ENCODE results near the gene CAT. TPM values are rescaled to one million over a fixed set of nuclear protein-coding genes. Genes with fewer than 3 reads are reported as not detected.

Gene CAT
- polyA plus RNA-seq, result 100 to 1,000 TPM in 2 of 4 donors, 10 to 100 TPM in 2; 76.7 to 222 (median 101) TPM
- long read RNA-seq, donor 1, transcript CAT-201 (13 exons, 2,302 nt), result major isoform, 75 of 102 reads
- long read RNA-seq, donor 1, transcript CAT-205 (2 exons, 508 nt), result minor isoform, 7 of 102 reads
- long read RNA-seq, donor 1, partial matches to known transcripts, result 15 of 102 reads
- long read RNA-seq, donor 1, other reads (novel, unspliced or antisense), result 5 of 102 reads
- long read RNA-seq, donor 2, transcript CAT-201 (13 exons, 2,302 nt), result major isoform, 14 of 15 reads
- long read RNA-seq, donor 2, partial matches to known transcripts, result 0 of 15 reads
- long read RNA-seq, donor 2, other reads (novel, unspliced or antisense), result 0 of 15 reads
- long read RNA-seq, donor 3, transcript CAT-205 (2 exons, 508 nt), result minor isoform, 5 of 18 reads
- long read RNA-seq, donor 3, transcript CAT-201 (13 exons, 2,302 nt), result major isoform, 11 of 18 reads
- long read RNA-seq, donor 3, partial matches to known transcripts, result 0 of 18 reads
- long read RNA-seq, donor 3, other reads (novel, unspliced or antisense), result 0 of 18 reads
- long read RNA-seq, donor 4, partial matches to known transcripts, result 0 of 1 reads
- long read RNA-seq, donor 4, other reads (novel, unspliced or antisense), result 0 of 1 reads
- long read RNA-seq, donor 5, transcript CAT-201 (13 exons, 2,302 nt), result major isoform, 5 of 6 reads
- long read RNA-seq, donor 5, partial matches to known transcripts, result 0 of 6 reads
- long read RNA-seq, donor 5, other reads (novel, unspliced or antisense), result 0 of 6 reads
- long read RNA-seq, donor 6, transcript CAT-201 (13 exons, 2,302 nt), result major isoform, 31 of 47 reads
- long read RNA-seq, donor 6, partial matches to known transcripts, result 13 of 47 reads
- long read RNA-seq, donor 6, other reads (novel, unspliced or antisense), result 0 of 47 reads
- long read RNA-seq, donor 7, result 0 reads
- long read RNA-seq, donor 8, partial matches to known transcripts, result 0 of 2 reads
- long read RNA-seq, donor 8, other reads (novel, unspliced or antisense), result 0 of 2 reads
- long read RNA-seq, donor 9, transcript CAT-201 (13 exons, 2,302 nt), result major isoform, 8 of 9 reads
- long read RNA-seq, donor 9, partial matches to known transcripts, result 0 of 9 reads
- long read RNA-seq, donor 9, other reads (novel, unspliced or antisense), result 0 of 9 reads
- long read RNA-seq, donor 10, transcript CAT-201 (13 exons, 2,302 nt), result major isoform, 25 of 25 reads
- long read RNA-seq, donor 10, partial matches to known transcripts, result 0 of 25 reads
- long read RNA-seq, donor 10, other reads (novel, unspliced or antisense), result 0 of 25 reads

- Histone ChIP-seq H3K27ac (ENCODE audit: low read depth in 1 of 3, low read length in 2 of 3) (peak within 1 kb of the TSS; percentile 88 to 95 (median 95)), H3K9me3 (ENCODE audit: control insufficient read depth in 2 of 2, insufficient read depth in 1 of 2, low read depth in 1 of 2, low read length in 1 of 2) (peaks cover 0 to 3% of the 10 kb centered on the region in 2 donors), H3K36me3 (ENCODE audit: control insufficient read depth in 3 of 3, insufficient read depth in 2 of 3, low read depth in 1 of 3, low read length in 3 of 3) (peaks cover 0 to 3% (median 0%) of the 10 kb centered on the region in 3 donors), H3K4me1 (ENCODE audit: control insufficient read depth in 3 of 3, insufficient read depth in 2 of 3, low read depth in 1 of 3, low read length in 2 of 3) (peaks cover 0 to 11% (median 10%) of the 10 kb centered on the region in 3 donors), H3K4me3 (ENCODE audit: low read depth in 1 of 3, low read length in 3 of 3) (peak within 1 kb of the TSS; percentile 62 to 95 (median 73)), H3K27me3 (ENCODE audit: control insufficient read depth in 3 of 3, insufficient read depth in 3 of 3, low read length in 3 of 3) (no peaks in the 10 kb centered on the region)
- FAIRE-seq (no peak), DNase-seq (peak; percentile 97 to 99)
- 0 to 3% (median 1%) methylated on average over 58 to 62 of the region's 62 CpGs for WGBS, 3 donors
Measured at GRCh38 chr11:34438529-34439507, at the start of gene CAT. CAT (plus strand) TSS chr11:34438934; CDS start chr11:34439014, 80 bp downstream.

GRCh38 chr11:34394771-34395300 is 43.9 kb upstream of the CAT start:
- no peak overlapping the region for H3K4me3 ChIP-seq (ENCODE audit: low read depth in 1 of 3, low read length in 3 of 3)
- H3K9me3 ChIP-seq (ENCODE audit: control insufficient read depth in 2 of 2, insufficient read depth in 1 of 2, low read depth in 1 of 2, low read length in 1 of 2), result peaks cover 0 to 2% of the 10 kb centered on the region in 2 donors
- H3K4me1 ChIP-seq (ENCODE audit: control insufficient read depth in 3 of 3, insufficient read depth in 2 of 3, low read depth in 1 of 3, low read length in 2 of 3), result no peaks in the 10 kb centered on the region
- H3K27me3 ChIP-seq (ENCODE audit: control insufficient read depth in 3 of 3, insufficient read depth in 3 of 3, low read length in 3 of 3), result no peaks in the 10 kb centered on the region
- FAIRE-seq (no peak), DNase-seq (no peak)
- WGBS, 3 donors, result 81 to 86% (median 82%) methylated on average over 6 of the region's 6 CpGs
- H3K27ac ChIP-seq (ENCODE audit: low read depth in 1 of 3, low read length in 2 of 3), result no peak overlapping the region
- no peaks in the 10 kb centered on the region for H3K36me3 ChIP-seq (ENCODE audit: control insufficient read depth in 3 of 3, insufficient read depth in 2 of 3, low read depth in 1 of 3, low read length in 3 of 3)

DNA sequence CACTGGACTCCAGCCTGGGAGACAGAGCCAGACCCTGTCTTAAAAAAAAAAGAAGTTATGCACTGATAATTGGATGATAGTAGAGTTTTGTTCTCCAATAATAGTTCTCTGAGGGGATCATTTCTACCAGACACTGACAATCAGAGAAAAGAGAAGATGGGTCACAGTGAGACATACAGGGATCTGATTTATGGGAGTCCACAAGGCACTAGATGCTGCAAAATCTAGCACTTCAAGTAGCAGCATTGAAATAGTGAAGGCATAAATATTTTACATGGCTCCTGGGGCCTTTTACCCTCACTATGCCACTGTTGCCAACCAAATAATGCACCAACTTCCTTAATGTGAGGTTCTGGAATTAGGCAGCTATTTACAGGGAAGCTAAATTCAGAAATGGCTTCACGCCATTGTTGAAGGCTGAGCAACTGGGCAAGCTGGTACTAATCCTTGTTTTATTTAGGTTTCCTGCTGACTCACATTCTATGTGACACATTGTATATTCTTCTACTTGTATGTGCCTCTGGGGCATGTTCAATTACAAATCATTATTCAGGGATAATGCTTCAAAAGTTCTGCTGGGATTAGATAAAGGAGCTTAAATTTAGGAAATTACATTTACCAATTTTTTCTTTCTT is 42.7 kb upstream of the CAT start:
- DNase-seq, result no peak
- FAIRE-seq, result no peak
- Histone ChIP-seq H3K27me3 (ENCODE audit: control insufficient read depth in 3 of 3, insufficient read depth in 3 of 3, low read length in 3 of 3) (no peaks in the 10 kb centered on the region), H3K4me3 (ENCODE audit: low read depth in 1 of 3, low read length in 3 of 3) (no peak overlapping the region), H3K9me3 (ENCODE audit: control insufficient read depth in 2 of 2, insufficient read depth in 1 of 2, low read depth in 1 of 2, low read length in 1 of 2) (peaks cover 0 to 5% of the 10 kb centered on the region in 2 donors), H3K4me1 (ENCODE audit: control insufficient read depth in 3 of 3, insufficient read depth in 2 of 3, low read depth in 1 of 3, low read length in 2 of 3) (no peaks in the 10 kb centered on the region), H3K36me3 (ENCODE audit: control insufficient read depth in 3 of 3, insufficient read depth in 2 of 3, low read depth in 1 of 3, low read length in 3 of 3) (no peaks in the 10 kb centered on the region), H3K27ac (ENCODE audit: low read depth in 1 of 3, low read length in 2 of 3) (no peak overlapping the region)
- WGBS, 3 donors, result 71 to 86% (median 79%) methylated on average over 1 of the region's 1 CpG

DNA sequence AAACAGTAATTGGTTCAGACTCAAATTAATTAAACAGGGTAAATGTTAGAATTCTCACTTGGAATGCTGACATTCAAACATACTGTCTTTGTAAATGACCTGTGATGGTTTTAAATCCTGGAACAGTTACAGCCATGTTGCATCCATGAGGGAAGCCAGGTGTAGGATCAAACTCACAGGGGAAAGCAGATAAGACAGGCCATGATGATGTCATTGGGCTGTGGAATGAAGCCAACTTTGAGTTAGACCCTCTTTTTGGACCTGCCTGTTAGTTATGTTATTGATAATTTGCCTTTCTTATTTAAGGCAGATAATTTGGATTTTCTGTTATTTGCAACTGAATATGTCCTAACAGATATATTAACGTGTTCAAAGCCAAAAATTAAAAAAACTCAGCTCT is 41.6 kb upstream of the CAT start:
- DNase-seq (no peak), FAIRE-seq (no peak)
- Histone ChIP-seq H3K4me3 (ENCODE audit: low read depth in 1 of 3, low read length in 3 of 3) (no peak overlapping the region), H3K9me3 (ENCODE audit: control insufficient read depth in 2 of 2, insufficient read depth in 1 of 2, low read depth in 1 of 2, low read length in 1 of 2) (peaks cover 0 to 5% of the 10 kb centered on the region in 2 donors), H3K27ac (ENCODE audit: low read depth in 1 of 3, low read length in 2 of 3) (no peak overlapping the region), H3K36me3 (ENCODE audit: control insufficient read depth in 3 of 3, insufficient read depth in 2 of 3, low read depth in 1 of 3, low read length in 3 of 3) (no peaks in the 10 kb centered on the region), H3K4me1 (ENCODE audit: control insufficient read depth in 3 of 3, insufficient read depth in 2 of 3, low read depth in 1 of 3, low read length in 2 of 3) (no peaks in the 10 kb centered on the region), H3K27me3 (ENCODE audit: control insufficient read depth in 3 of 3, insufficient read depth in 3 of 3, low read length in 3 of 3) (no peaks in the 10 kb centered on the region)
- WGBS, 3 donors, result 60 to 79% (median 76%) methylated on average over 1 of the region's 1 CpG

GRCh38 chr11:34397811-34398210 is 40.9 kb upstream of the CAT start:
- Histone ChIP-seq H3K27ac (ENCODE audit: low read depth in 1 of 3, low read length in 2 of 3) (no peak overlapping the region), H3K9me3 (ENCODE audit: control insufficient read depth in 2 of 2, insufficient read depth in 1 of 2, low read depth in 1 of 2, low read length in 1 of 2) (peaks cover 0 to 5% of the 10 kb centered on the region in 2 donors), H3K4me3 (ENCODE audit: low read depth in 1 of 3, low read length in 3 of 3) (no peak overlapping the region), H3K27me3 (ENCODE audit: control insufficient read depth in 3 of 3, insufficient read depth in 3 of 3, low read length in 3 of 3) (no peaks in the 10 kb centered on the region), H3K36me3 (ENCODE audit: control insufficient read depth in 3 of 3, insufficient read depth in 2 of 3, low read depth in 1 of 3, low read length in 3 of 3) (no peaks in the 10 kb centered on the region), H3K4me1 (ENCODE audit: control insufficient read depth in 3 of 3, insufficient read depth in 2 of 3, low read depth in 1 of 3, low read length in 2 of 3) (no peaks in the 10 kb centered on the region)
- 64 to 84% (median 68%) methylated on average over 2 of the region's 2 CpGs for WGBS, 3 donors
- DNase-seq (no peak), FAIRE-seq (no peak)

DNA sequence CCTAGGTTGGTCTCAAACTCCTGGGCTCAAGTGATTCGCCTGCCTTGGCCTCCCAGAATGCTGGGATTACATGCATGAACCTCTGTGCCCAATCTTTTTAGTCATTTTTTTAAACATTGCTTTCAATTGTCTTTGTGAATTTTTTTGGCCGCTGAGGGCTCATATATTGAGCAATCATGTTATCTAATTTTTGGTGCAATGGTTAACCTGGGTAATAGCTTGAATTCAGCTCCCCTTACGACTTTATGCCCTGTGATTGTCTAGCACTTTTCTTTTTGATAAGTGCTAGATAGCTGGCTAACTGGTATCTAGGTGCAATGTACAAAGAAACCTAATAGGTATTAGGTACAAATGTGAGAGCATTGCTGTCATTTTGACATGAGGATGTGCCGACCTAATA is 35.3 kb upstream of the CAT start:
- Histone ChIP-seq H3K9me3 (ENCODE audit: control insufficient read depth in 2 of 2, insufficient read depth in 1 of 2, low read depth in 1 of 2, low read length in 1 of 2) (peaks cover 0 to 5% of the 10 kb centered on the region in 2 donors), H3K36me3 (ENCODE audit: control insufficient read depth in 3 of 3, insufficient read depth in 2 of 3, low read depth in 1 of 3, low read length in 3 of 3) (no peaks in the 10 kb centered on the region), H3K27ac (ENCODE audit: low read depth in 1 of 3, low read length in 2 of 3) (no peak overlapping the region), H3K4me1 (ENCODE audit: control insufficient read depth in 3 of 3, insufficient read depth in 2 of 3, low read depth in 1 of 3, low read length in 2 of 3) (peaks cover 0 to 3% (median 0%) of the 10 kb centered on the region in 3 donors), H3K27me3 (ENCODE audit: control insufficient read depth in 3 of 3, insufficient read depth in 3 of 3, low read length in 3 of 3) (peaks cover 0 to 2% (median 0%) of the 10 kb centered on the region in 3 donors), H3K4me3 (ENCODE audit: low read depth in 1 of 3, low read length in 3 of 3) (no peak overlapping the region)
- FAIRE-seq (no peak), DNase-seq (no peak)
- WGBS, 3 donors, result 41 to 71% (median 48%) methylated on average over 4 of the region's 4 CpGs

GRCh38 chr11:34404280-34404679 is 34.5 kb upstream of the CAT start:
- no peak overlapping the region for H3K27ac ChIP-seq (ENCODE audit: low read depth in 1 of 3, low read length in 2 of 3)
- H3K4me1 ChIP-seq (ENCODE audit: control insufficient read depth in 3 of 3, insufficient read depth in 2 of 3, low read depth in 1 of 3, low read length in 2 of 3), result peaks cover 0 to 3% (median 0%) of the 10 kb centered on the region in 3 donors
- FAIRE-seq, result no peak

More at GRCh38 chr11:34404280-34404679, 34.5 kb upstream of the CAT start:
- Histone ChIP-seq H3K9me3 (ENCODE audit: control insufficient read depth in 2 of 2, insufficient read depth in 1 of 2, low read depth in 1 of 2, low read length in 1 of 2) (peaks cover 0 to 5% of the 10 kb centered on the region in 2 donors), H3K36me3 (ENCODE audit: control insufficient read depth in 3 of 3, insufficient read depth in 2 of 3, low read depth in 1 of 3, low read length in 3 of 3) (no peaks in the 10 kb centered on the region), H3K4me3 (ENCODE audit: low read depth in 1 of 3, low read length in 3 of 3) (no peak overlapping the region), H3K27me3 (ENCODE audit: control insufficient read depth in 3 of 3, insufficient read depth in 3 of 3, low read length in 3 of 3) (peaks cover 0 to 2% (median 0%) of the 10 kb centered on the region in 3 donors)
- WGBS, 3 donors, result 75 to 83% (median 81%) methylated on average over 6 of the region's 6 CpGs
- no peak for DNase-seq

All from small intestine (tissue), 16 donors.